NCI-H2029 treated with DMSO at 0.1 percent for 48 hours (cell line): ENCODE data around the gene TMX4.
"Not testable (repeated sequence)": the region's sequence is repeated elsewhere in the genome, so short reads cannot be mapped to it uniquely, and the experiment has no call there.

Source experiments
- DNase-seq: peaks from one replicate; lab custom pipeline; 2025; lab: John Stamatoyannopoulos, UW

TMX4 gene, protein sequence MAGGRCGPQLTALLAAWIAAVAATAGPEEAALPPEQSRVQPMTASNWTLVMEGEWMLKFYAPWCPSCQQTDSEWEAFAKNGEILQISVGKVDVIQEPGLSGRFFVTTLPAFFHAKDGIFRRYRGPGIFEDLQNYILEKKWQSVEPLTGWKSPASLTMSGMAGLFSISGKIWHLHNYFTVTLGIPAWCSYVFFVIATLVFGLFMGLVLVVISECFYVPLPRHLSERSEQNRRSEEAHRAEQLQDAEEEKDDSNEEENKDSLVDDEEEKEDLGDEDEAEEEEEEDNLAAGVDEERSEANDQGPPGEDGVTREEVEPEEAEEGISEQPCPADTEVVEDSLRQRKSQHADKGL

DNA sequence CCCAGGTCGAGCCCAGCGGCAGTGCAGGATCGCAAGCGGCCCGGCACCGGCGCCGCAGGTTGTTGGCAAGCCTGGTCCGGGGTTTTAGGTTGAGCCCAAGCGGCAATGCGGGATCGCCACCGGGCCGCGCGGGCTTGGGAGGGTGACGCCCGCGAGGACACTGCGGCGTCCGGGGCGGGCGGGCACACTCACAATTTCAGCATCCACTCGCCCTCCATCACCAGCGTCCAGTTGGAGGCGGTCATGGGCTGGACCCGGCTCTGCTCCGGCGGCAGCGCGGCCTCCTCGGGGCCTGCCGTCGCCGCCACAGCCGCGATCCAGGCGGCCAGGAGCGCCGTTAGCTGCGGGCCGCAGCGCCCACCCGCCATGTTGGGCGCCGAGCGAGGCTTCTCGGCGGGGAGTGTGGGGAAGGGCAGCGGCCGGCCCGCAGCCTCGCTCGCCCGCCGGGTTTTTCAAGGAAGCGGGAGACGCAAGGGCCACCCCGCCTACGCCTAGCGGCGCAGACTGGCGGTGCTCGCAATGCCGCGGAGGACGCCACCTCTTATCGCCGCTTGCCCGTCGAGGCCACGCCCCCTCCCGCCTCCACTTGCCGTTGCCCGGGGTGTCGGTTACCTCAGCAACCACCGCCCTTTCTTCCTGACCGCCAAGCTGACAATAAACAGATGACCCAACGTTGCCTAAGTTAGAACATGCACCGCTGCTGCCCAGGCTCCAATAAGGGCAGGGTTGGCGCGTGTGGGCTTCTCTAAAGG lies at the start of gene TMX4:
Gene TMX4 (minus strand): TSS at position 516 of the 752 bp plus-strand sequence. CDS start 148 bp downstream, at position 368.
- DNase-seq, result peak; percentile 85

DNA sequence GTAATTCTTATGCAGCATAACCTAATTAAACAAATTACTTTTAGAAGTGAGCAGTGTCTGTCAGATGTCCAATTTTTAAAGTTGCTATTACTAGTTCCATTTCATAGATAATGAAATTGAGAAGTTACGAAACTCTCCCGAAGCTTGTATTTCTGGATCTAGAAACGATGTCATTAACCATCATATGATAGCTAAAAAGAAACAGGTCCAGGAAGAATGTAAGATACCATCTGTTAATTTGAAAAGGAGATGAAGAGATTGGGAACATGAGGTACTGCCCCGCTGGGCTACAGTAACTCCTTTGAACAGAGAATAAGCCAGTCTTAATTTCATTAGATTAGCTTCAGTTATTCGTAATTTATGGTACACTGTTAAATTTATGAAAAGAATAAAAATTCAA lies 47.5 kb upstream of the TMX4 start:
- DNase-seq, result no peak

DNA sequence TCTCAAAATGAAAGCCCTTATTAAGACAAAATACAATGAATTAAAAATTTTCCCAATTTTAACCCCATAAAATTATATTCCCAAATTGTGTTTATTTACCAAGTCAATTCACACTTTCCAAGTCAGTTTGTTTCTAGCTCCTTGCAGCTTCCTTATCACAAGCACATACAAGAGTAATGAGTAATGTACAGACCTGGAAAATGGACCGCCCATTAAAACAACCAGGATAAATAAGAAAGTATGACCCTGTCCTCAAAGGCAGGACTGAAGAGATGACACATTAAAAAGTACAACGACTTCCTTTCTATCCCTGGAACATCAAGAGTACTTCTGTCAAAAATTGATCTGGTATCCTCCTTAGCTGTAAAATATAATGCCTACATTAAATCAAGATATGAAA lies 47.1 kb upstream of the TMX4 start:
- no peak for DNase-seq

DNA sequence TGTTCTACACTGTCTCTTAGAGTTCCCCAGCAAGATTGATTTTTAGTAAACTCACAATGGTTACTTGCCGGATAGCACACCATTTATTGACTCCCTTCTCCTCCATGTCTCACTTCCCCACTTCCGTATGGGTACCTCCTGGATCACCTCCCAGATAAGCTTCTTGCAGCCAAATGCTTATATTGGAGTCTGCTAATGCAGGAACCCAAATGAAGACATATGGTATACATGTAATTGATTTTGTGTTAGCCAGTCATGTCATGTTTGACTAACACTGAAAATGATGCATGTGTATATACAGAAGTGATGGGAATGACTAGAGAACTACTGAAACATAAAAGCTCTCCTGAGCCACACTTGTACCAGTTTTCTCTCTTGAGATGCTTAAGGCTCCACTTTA lies 46.1 kb upstream of the TMX4 start:
- no peak for DNase-seq

DNA sequence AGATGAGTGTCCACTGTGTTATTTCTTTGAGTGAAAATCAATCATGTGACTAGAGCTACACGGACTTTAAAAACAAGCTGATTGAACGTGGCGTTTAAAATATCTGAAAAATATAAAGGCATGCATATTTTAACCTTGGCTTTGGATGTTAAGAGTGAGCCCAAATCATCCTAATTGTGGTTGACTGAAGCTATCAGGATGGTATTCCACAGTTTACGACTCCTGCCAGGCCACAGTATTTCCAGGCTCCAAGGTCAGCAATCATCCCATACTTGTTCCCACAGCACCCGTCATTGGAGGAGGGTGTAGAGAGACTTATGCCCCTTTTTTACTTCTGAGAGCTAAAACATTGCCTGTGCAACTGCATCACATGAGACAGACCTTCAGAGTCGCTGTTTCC lies 43.2 kb upstream of the TMX4 start:
- DNase-seq, result no peak

DNA sequence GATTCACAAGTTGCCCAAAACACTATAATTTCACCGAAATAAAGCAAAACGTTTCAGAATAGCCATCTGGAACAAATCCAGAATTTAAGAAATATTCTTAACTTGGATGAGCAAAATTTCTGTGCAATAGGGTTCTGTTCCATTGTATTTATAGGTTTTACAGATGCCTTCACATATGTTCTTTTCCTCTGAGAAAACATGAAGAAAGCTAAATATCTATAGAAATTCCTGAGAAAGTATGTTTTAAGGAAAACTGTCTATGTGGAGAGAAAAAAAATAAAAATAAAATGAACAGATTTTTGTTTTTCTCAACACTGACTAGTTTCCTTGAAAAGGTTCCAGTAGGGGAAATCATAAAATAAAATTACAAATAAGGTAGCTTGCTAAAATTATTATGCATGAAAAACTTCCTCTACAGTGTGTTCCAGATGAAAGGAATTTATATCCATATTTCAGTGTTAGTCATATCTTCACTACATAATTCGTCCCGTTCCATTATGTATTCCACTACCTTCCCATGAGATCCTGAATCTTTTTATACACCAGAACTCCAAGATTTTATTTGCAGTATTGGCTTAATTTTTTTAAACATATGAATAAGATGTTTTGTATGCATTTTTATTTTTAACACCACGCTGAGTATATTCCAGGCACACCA lies 42.4 kb upstream of the TMX4 start:
- DNase-seq, result no peak

DNA sequence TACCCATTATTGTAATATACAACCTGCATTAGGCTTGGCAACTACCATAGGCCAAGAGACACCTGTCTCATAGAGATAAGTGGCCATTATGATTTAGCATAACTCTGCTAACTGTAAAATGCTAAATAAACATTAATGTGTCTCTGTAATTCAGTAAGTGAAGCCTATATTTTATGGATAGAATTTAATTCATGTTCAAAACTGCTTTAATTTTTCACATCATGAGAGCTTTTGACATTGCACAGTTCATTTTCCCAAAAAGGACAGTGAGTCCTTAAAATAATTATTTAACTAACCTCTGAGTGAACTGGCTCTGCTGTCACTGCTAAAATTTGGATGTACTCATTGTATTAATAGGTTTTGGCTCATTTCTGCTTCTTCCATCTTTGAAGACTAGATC lies 41.4 kb upstream of the TMX4 start:
- DNase-seq, result peak; percentile 38

DNA sequence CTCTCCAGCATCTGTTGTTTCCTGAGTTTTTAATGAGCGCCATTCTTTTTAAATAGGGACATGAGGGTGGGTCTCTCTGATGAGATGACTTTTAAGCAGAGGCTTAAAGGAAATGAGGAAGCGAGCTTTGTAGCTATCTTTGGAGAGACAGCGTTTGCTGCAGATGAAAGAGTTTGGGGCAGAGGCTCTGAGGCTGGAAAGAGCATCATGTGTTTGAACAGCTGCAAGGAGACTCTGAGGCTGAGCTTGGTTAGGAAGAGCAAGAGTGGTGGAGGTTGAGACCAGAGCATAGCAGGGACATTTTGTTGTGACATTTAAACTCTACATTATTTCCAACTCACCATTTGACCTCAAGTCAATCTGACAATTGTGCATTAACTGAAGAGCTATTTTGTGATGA lies 38.3 kb upstream of the TMX4 start:
- DNase-seq, result no peak

DNA sequence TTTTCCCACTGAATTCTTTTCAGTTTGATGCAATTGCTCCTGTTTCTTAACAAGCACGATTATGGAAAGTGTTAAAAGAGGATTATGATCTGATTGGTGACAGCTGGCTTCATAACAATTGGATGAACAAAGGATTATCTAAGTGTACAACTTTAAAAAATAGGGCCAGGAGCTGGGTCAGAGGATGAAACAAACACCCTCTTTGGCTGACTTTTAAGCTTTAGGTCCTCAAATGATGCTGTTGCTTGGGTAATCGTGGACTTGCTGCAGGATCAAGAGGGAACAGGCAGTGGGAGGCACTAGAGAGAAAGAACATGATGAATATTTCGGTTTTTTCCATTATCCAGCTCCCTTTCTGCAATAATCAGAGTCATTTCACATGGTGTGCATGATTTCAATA lies 35.5 kb upstream of the TMX4 start:
- no peak for DNase-seq

DNA sequence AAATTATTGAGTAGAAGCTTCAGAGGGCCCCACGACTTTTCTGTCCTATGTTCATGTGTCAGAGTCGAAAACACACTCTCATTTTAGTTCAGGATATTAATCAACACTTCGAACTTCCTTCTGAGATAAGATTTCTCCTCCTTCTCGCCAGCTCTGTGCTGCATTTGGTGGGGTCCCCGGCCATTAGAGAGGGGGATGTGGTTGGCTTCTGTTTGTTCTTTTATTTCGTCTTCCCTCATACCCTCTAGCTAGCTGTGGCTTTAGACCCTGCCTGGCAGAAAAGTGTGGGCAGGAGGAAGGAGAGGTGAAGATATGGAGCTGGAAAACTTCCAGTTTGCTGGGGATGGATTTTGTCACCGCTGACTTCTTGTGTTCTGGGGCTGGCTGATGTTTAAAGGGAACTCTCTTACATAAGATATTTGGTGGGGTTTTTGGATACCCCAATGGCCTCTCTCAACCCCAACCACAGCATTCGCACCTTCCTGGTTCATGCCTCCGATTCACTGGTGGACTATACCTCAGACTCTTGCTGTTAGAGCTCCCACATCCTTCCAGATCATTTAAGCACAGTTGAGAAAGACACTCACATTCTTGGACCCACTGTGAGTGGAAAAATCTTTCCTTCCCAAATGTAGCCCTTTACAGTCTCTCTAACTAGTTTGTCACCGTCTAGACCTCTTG lies 30.7 kb upstream of the TMX4 start:
- no peak for DNase-seq

DNA sequence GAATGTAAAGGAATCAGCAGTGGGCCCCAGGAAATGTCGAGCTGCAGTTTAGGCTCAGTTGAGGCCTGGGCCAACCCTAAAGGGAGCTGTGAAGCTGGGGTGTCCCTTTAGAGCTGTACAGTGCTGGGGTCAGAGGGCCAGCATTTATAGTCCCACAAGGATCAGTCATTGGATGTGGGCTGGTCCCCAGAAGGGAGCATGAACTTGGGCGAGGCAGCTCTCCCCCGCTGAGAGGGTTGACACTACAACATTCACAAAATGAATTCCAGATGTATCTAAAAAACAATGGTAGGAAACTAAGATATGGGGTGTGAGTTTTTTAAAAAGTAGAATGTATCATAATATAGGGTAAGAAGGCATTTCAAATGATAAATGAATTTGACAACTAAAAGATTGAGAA lies 29.7 kb upstream of the TMX4 start:
- DNase-seq, result no peak

DNA sequence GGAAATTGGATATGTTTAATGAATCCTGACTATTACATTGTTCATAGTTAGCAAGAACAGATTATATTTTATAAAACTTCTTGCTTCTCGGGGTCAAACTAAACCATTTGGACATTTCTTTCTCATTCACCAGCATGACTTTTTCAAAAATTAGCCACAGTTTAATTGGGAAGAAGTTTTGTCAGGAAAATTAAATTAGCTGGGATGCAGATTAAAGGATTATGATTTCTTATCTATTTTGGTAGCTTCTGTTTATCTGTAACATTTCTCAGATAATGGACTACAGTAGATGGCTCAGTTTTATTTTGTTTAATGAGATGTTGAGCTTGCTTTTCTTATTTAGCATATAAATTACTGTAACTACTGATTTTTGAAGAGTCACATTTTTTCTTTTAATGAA lies 26.4 kb upstream of the TMX4 start:
- DNase-seq, result no peak

DNA sequence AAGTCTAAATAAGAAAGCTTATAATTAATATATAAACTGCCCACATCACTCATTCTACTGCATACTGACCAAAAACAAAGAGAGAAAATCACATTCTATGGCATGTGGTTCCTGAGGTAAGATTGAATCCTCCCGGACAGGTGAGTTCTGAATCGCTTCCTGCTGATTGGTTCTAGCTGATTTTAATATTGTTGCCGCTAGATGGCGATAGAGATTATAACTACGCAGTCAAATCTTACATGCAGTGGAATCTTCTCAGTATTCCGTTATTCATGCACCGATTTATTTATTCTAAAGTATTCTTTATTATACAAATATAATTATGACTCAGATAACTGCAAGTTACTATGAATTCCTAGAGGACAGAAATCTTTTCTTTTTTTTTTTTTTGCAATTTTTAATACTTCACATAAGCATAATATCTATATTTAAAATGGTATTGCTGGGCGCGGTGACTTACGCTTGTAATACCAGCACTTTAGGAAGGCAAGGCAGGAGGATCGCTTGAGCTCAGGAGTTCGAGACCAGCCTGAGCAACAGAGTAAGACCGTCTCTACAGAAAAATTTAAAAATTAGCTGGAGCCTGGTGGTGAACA lies 24.2 kb upstream of the TMX4 start:
- DNase-seq, result peak; percentile 73

DNA sequence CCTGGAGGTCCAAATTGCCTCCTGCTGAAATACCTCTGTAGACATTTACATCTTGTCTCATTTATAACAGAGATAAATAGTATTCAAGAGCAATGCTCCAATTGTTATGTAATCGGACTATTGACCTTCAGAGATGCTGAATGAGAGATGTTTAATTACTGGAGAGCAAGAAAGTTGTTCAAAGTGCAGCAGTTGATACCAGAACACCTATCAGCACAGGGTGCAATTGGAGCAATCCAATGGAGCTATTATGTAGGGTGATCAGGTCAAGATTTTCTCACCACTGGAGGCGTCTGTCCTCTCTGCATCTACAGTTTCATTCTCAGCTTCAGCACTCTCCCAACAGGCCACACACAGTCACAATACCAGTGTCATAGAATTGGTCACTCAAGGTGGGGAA lies 19.5 kb upstream of the TMX4 start:
- no peak for DNase-seq

DNA sequence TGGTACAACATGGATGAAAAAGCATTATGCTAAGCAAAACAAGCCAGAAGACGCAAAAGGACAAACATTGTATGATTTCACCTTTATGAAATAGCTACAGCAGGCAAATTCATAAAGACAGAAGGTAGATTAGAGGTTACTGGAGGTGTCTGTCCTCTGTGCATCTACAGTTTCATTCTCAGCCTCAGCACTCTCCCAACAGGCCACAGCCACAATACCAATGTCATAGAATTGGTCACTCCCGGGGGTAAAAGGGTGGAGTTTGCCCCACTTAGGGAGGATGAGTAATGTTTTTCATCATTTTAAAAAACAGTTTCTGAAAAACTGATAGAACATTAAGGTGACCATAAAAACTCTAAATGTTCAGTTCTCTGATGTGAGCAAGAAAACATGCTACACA lies 17.2 kb upstream of the TMX4 start:
- DNase-seq, result no peak

DNA sequence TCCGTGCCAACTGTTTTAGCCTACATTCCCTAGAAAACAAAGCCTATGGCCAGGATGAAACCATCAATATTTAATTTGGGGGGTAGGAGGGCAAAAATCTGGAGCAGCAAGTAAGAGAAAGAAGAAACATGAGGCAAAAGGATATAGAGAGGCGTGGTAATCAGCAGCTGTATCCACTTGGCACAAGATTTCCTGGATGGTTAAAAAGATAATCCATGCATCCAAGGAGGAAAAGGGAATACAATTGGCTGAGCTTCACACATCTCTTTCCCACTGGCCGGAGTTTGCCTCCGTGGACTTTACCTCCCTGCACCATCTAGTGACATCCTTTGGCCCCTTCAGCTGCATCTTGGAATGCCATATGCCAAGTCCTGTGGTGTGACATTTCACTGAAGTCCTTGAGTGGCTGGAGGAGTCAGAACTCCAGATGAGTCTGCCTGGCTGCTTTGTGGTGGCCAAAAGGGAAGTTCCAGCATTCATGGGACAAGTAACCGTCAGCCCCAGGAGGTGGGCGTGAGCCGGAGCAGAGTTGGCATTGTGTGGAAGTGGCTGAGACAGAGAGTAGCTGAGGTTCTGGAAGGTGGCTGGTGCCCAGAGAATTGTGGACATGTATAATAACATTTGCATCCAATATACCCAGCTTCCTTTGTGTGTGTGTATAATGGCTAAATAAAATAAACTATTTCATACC lies 13.7 kb upstream of the TMX4 start:
- DNase-seq, result no peak

DNA sequence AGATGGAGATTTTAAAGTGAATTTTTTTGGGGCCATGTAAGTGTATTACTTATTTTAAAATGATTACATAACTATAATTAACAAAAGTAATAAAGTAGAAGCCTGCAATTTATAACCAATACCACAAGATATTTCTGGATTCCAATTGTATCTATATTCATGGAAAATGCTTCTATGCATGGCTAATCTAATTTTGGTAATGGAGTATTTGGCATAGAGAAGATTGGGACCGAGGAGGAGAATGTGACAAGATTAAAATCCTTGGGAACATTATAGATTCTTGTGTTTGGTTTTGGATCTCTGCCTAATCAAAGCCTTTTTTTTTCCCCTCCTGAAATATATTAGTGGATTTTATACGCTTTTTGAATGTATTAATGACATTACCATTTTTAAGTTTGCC lies 12.9 kb upstream of the TMX4 start:
- no peak for DNase-seq

DNA sequence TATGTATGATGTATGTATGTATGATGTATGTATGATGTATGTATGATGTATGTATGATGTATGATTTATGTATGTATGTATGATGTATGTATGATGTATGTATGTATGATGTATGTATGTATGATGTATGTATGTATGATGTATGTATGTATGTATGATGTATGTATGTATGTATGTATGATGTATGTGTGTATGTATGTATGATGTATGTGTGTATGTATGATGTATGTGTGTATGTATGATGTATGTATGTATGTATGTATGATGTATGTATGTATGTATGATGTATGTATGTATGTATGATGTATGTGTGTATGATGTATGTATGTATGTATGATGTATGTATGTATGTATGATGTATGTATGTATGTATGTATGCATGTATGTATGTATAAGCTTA lies 12.0 kb upstream of the TMX4 start:
- not testable (repeated sequence) for DNase-seq

DNA sequence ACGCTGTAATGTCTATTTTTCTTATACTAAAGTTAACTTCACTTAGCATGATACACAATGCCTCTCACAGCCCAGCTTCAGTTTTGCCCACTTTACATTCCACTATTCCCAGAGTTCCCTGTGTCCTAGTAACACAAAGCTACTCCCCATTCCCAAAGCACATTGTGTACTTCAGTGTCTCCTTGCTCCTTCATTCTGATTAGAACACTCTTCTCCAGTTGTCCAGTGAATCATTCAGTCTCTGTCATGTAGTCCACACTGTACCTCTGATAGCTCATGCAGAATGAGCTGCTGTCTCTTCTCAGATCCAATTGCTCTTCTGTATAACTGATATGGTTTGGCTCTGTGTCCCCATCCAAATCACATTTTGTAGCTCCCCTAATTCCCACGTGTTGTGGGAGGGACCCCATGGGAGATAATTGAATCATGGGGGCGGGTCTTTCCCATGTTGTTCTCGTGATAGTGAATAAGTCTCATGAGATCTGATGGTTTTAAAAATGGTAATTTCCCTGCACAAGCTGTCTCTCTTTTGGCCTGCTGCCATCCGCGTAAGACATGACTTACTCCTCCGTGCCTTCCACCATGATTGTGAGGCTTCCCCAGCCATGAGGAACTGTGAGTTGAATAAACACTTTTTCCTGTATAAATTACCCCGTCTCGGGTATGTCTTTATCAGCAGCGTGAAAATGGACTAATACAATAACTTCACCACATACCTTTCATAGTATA lies 2.1 kb upstream of the TMX4 start:
- no peak for DNase-seq

DNA sequence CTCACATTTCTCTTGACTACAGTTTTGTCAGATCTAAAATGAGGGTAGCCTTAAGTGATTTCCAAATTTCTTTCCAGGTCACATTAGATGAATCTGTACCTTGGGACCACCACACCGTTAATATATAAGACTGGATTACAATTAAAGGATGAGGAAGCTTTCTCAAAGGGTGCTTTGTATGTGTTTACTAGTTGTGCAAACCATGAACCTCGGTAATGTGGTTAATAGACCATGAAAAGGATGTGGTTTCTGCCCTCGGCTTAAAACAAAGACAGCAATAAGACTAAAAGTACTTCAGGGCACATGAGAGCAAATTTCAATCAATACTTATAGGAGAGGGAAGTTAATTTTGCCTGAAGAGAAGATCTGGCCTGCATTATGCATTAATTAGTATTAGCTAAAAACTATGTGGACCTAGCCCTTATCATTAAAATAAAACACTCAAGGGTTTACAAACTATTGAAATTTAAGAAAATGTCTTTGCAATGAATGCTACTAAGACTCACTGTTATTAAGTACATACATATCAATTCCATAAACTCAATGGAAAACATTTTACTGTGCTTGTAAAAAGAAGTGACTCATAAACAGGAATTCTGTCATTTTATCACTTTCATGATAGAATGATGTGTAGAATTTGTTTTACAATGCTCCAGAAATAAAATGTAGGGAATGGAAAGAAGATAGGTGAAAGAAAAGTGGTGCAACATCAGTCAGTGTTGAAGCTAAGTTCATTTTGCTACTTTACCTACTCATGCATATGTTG lies 936 bp upstream of the TMX4 start:
- no peak for DNase-seq
